ENCODE results near the gene HEYL. TPM values are rescaled to one million over a fixed set of nuclear protein-coding genes. Genes with fewer than 3 reads are reported as not detected.

HEYL gene
- total and polyA plus RNA-seq, 9 of the 15 experiments (the other 6 are each of a cell fraction or from before 2014, with no cell fraction given) = 0.13 to 0.89 (median 0.25) TPM

DNA sequence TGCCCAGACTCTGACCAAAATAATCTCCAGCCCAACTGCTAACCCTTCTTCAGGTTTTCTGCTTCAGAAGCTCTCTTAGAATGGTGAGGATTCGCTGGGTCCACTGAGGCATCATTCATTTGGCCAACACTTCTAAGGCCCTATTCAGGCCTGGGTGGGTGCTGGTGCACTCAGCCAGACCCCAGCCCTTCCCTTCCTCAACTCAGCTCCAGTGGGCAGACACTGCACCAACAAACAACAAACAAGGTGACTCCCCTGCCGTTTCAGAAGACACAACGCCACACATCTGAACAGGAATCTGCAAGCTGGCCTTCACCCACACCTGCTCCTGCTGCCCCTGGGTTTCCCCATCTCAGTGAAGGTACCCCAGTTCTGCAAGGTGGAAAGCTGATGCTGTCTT is 6.0 kb downstream of the HEYL start:
- H4K20me1 ChIP-seq (replicated peaks; ENCODE audit: control insufficient read depth, insufficient read depth, low read length) = peaks cover 18% of the 10 kb centered on the region; the same call in 1 of the 2 replicates
- in situ Hi-C loops (cut with MboI) = no loop called here
- no TSS peak for BruUV-seq (replicated peaks)

DNA sequence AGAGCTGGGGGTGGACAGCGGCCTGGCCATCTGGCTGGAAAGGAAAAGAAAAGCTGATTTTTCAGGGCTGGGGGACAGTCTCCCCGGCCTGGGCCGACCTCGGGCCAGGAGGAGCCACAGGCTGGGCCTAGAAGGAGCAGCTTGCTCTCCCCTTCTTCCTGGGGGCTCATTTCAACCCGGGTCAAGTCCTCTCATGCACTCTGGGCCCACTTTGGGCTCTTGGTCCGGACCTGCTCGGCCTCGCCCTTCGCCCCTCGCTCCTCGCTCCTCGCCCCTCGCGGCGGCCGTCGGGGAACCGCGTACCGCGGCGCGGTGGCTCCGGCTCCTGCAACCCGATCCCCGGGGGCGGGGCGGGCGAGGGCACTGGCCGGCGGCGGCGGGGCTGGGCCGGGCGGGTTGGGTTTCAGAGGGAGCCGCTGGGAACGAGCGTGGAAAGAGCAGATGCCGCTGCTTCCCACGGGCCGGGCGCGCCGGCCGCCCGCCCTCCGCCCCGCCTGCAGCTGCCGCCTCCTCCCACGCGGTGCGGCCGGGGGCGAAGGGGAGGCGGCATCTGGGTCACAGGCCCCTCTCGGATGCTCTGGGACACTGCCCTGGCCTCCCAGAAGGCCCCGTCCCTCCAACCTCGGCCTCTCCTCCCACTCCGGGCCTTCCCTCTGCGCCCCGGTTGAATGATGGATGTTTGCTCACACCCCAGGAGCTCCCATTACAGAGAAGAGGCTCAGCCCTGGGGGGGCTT is 6.6 kb downstream of the HEYL start:
- Histone ChIP-seq H4K20me1 (replicated peaks; ENCODE audit: control insufficient read depth, insufficient read depth, low read length) (peaks cover 18% of the 10 kb centered on the region; the same call in 1 of the 2 replicates), H3K9ac (ENCODE audit: insufficient read depth in 1 of 2, low read depth in 2 of 2, low read length in 2 of 2) (peak overlapping the region in 1 of 2 experiments; percentile 8; a peak in 1 of 4 replicates), H3K9me1 (ENCODE audit: control insufficient read depth, insufficient read depth, low read length) (peaks cover 3% of the 10 kb centered on the region), H3K27me3 (ENCODE audit: control insufficient read depth in 2 of 2, insufficient read depth in 2 of 2, low read length in 2 of 2) (peaks cover 52 to 75% of the 10 kb centered on the region in 2 experiments), H3K79me2 (ENCODE audit: control insufficient read depth, insufficient read depth, low read length) (no peaks in the 10 kb centered on the region), H3K27ac (ENCODE audit: extremely low read depth, low read depth, low read length) (no peak overlapping the region), H3K4me3 (no peak overlapping the region), H3K36me3 (ENCODE audit: control insufficient read depth, insufficient read depth, low read length) (no peaks in the 10 kb centered on the region), H3K4me1 (replicated peaks in 1 of 2; ENCODE audit: control insufficient read depth in 2 of 2, insufficient read depth in 2 of 2, low read length in 2 of 2) (peaks cover 3 to 9% of the 10 kb centered on the region in 2 experiments; a peak in 3 of 5 replicates), H3K4me2 (ENCODE audit: insufficient read depth, low read length) (no peak overlapping the region), H2AFZ (ENCODE audit: low read depth, low read length) (no peak overlapping the region), H3K9me3 (replicated peaks; ENCODE audit: control insufficient read depth, insufficient read depth, low read depth, low read length) (no peaks in the 10 kb centered on the region)
- ATAC-seq = peak; percentile 70
- 8% methylated on average over 26 of the region's 61 CpGs for WGBS (ENCODE audit: insufficient coverage, low coverage, missing lambda C conversion rate)
- in situ Hi-C loops (cut with MboI) = no loop called here
- TF ChIP-seq NFIC (IDR thresholded peaks at IDR 0.05) (peak; percentile 43), TAF7 (tag; IDR thresholded peaks at IDR 0.05) (no peak), NCOA6 (IDR thresholded peaks at IDR 0.05) (peak; percentile 76), RBM39 (optimal IDR thresholded peaks at IDR 0.05; ENCODE audit: low read depth, low read length) (no peak), EGR1 (conservative IDR thresholded peaks at IDR 0.05) (peak; percentile 21; the same call in 1 of the 2 replicates)
- TF ChIP-seq, protein P1, sequence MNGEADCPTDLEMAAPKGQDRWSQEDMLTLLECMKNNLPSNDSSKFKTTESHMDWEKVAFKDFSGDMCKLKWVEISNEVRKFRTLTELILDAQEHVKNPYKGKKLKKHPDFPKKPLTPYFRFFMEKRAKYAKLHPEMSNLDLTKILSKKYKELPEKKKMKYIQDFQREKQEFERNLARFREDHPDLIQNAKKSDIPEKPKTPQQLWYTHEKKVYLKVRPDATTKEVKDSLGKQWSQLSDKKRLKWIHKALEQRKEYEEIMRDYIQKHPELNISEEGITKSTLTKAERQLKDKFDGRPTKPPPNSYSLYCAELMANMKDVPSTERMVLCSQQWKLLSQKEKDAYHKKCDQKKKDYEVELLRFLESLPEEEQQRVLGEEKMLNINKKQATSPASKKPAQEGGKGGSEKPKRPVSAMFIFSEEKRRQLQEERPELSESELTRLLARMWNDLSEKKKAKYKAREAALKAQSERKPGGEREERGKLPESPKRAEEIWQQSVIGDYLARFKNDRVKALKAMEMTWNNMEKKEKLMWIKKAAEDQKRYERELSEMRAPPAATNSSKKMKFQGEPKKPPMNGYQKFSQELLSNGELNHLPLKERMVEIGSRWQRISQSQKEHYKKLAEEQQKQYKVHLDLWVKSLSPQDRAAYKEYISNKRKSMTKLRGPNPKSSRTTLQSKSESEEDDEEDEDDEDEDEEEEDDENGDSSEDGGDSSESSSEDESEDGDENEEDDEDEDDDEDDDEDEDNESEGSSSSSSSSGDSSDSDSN (IDR thresholded peaks at IDR 0.05; ENCODE audit: borderline replicate concordance in 1 of 2, low read depth in 2 of 2, low read length in 2 of 2) = 0 out of 4 replicates have a peak, but pooled peaks of 1 of the 2 experiments have one; percentile 31
- TF ChIP-seq, protein P2, sequence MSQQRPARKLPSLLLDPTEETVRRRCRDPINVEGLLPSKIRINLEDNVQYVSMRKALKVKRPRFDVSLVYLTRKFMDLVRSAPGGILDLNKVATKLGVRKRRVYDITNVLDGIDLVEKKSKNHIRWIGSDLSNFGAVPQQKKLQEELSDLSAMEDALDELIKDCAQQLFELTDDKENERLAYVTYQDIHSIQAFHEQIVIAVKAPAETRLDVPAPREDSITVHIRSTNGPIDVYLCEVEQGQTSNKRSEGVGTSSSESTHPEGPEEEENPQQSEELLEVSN (IDR thresholded peaks at IDR 0.05; ENCODE audit: borderline replicate concordance in 1 of 2, extremely low read depth in 1 of 2, insufficient read depth in 1 of 2, insufficient read length in 1 of 2, low read depth in 1 of 2, low read length in 1 of 2, poor library complexity in 1 of 2, severe bottlenecking in 1 of 2) = peak; percentile 13 to 16
- BruUV-seq (replicated peaks) = no TSS peak
- peak; percentile 37 to 81 (median 68) for DNase-seq (ENCODE audit: extremely low read depth in 1 of 4, low spot score in 3 of 4)
- ChIA-PET POLR2A (interaction anchor here (1.0 to 2.4 kb wide), 6 partner anchors 9 to 106 kb away, joined by 3 to 12 read pairs (median 4); partner anchors contain the start of gene PPIE), CTCF (ENCODE audit: low intra/inter-chr PET ratio) (interaction anchor here (0.7 kb wide), 1 partner anchor 408 kb away, joined by 3 read pairs; no protein-coding TSS in a partner anchor)
- FAIRE-seq = no peak
- intact Hi-C loops (cut with micrococcal nuclease) = no loop called here

More for the DNA sequence above, 6.0 kb downstream of the HEYL start:
- no peak overlapping the region for H2AFZ ChIP-seq (ENCODE audit: low read depth, low read length)
- intact Hi-C loops (cut with micrococcal nuclease) = no loop called here
- H3K9ac ChIP-seq (ENCODE audit: insufficient read depth in 1 of 2, low read depth in 2 of 2, low read length in 2 of 2) = 0 out of 4 replicates have a peak overlapping the region, but pooled peaks of 1 of the 2 experiments have one; percentile 45
- CTCF ChIA-PET (ENCODE audit: low intra/inter-chr PET ratio) = no interaction called here
- no peak overlapping the region for H3K4me2 ChIP-seq (ENCODE audit: insufficient read depth, low read length)
- no peak for ATAC-seq
- H3K9me3 ChIP-seq (replicated peaks; ENCODE audit: control insufficient read depth, insufficient read depth, low read depth, low read length) = no peaks in the 10 kb centered on the region
- FAIRE-seq = no peak
- TF ChIP-seq, protein P3, sequence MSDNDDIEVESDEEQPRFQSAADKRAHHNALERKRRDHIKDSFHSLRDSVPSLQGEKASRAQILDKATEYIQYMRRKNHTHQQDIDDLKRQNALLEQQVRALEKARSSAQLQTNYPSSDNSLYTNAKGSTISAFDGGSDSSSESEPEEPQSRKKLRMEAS (CRISPR knock-in tag; IDR thresholded peaks at IDR 0.05) = no peak
- TF ChIP-seq EZH2 (IDR thresholded peaks at IDR 0.05; ENCODE audit: borderline replicate concordance, low read depth, low read length) = 0 out of 2 replicates have a peak, but pooled peaks have one; percentile 29
- H3K27me3 ChIP-seq (ENCODE audit: control insufficient read depth in 2 of 2, insufficient read depth in 2 of 2, low read length in 2 of 2) = peaks cover 52 to 70% of the 10 kb centered on the region in 2 experiments
- no peak overlapping the region for H3K4me3 ChIP-seq
- 17% methylated on average over 3 of the region's 3 CpGs for WGBS (ENCODE audit: insufficient coverage, low coverage, missing lambda C conversion rate)
- POLR2A ChIA-PET = interaction anchor here (1.0 to 2.4 kb wide), 5 partner anchors 9 to 105 kb away, joined by 3 to 12 read pairs (median 4); partner anchors contain the start of gene PPIE
- peaks cover 3% of the 10 kb centered on the region for H3K9me1 ChIP-seq (ENCODE audit: control insufficient read depth, insufficient read depth, low read length)
- no peaks in the 10 kb centered on the region for H3K79me2 ChIP-seq (ENCODE audit: control insufficient read depth, insufficient read depth, low read length)
- H3K27ac ChIP-seq (ENCODE audit: extremely low read depth, low read depth, low read length) = no peak overlapping the region
- DNase-seq (ENCODE audit: extremely low read depth in 1 of 4, low spot score in 3 of 4) = no peak
- H3K36me3 ChIP-seq (ENCODE audit: control insufficient read depth, insufficient read depth, low read length) = no peaks in the 10 kb centered on the region
- peaks cover 3 to 9% of the 10 kb centered on the region in 2 experiments; a peak in 3 of 5 replicates for H3K4me1 ChIP-seq (replicated peaks in 1 of 2; ENCODE audit: control insufficient read depth in 2 of 2, insufficient read depth in 2 of 2, low read length in 2 of 2)

Measured in K562 (cell line).